Body of pancreas (tissue), 4 donors: ENCODE data around the gene PPP2R5C. TPM values are rescaled to one million over a fixed set of nuclear protein-coding genes. Genes with fewer than 3 reads are reported as not detected.
"Not testable (repeated sequence)": the region's sequence is repeated elsewhere in the genome, so short reads cannot be mapped to it uniquely, and the experiment has no call there.

Experiments used
- ATAC-seq: fragments of 150-250 bp; one replicate; pipeline ENCODE4 v1.9.1; 2016
- DNase-seq, 4 donors: peaks; one replicate each; pipeline ENCODE4 v3.0.0-alpha.2; 2019
- H3K27ac ChIP-seq, 4 donors: fragments of 200-600 bp; sonication (generic); 1 replicate in 3 of 4; 2 replicates in 1 of 4; pipeline versions ENCODE4 v1.5.1 to v1.6.1; 2016 to 2019; ENCODE audit warnings: mild to moderate bottlenecking in 1 of 4, mixed read lengths in 1 of 4, moderate library complexity in 1 of 4
- H3K27me3 ChIP-seq, 2 donors: fragments of 200-600 bp; sonication (generic); one replicate each; pipeline ENCODE4 v1.6.0; 2016; ENCODE audit warnings: mild to moderate bottlenecking in 1 of 2
- H3K36me3 ChIP-seq, 2 donors: fragments of 200-600 bp; sonication (generic); replicated peaks in 1 of 2; 2 replicates each; pipeline ENCODE4 v1.5.1; 2016; ENCODE audit warnings: low read depth in 2 of 2; ENCODE audit not compliant: insufficient read depth in 1 of 2
- H3K4me1 ChIP-seq: fragments of 200-600 bp; sonication (generic); one replicate; pipeline ENCODE4 v1.6.0; 2016
- H3K4me3 ChIP-seq, 2 donors: fragments of 200-600 bp; sonication (generic); 1 replicate in 1 of 2; 2 replicates in 1 of 2; pipeline ENCODE4 v1.5.1; 2016 to 2019
- H3K9me3 ChIP-seq, 3 donors: fragments of 200-600 bp; sonication (generic); 1 replicate in 2 of 3; 2 replicates in 1 of 3; pipeline ENCODE4 v1.5.1; 2016
- POLR2A ChIP-seq, 3 donors: fragments of 450-650 bp; IDR thresholded peaks; one replicate each; pipeline ENCODE4 v1.6.1; 2016; ENCODE audit warnings: antibody characterized with exemption in 3 of 3, mild to moderate bottlenecking in 2 of 3
- WGBS, 2 donors: methylation state at CpG; one replicate each; pipeline ENCODE4 v1.1.5; 2017; 5-methylcytosine and 5-hydroxymethylcytosine counted together
- intact Hi-C: fragments of 100-400 bp; cut with DNase I; formaldehyde crosslinking; loops from one replicate; pipeline ENCODE4 v1.15.1; 2023
- total RNA-seq, 2 donors: library from RNA; depleted of rRNA; stranded (reverse); fragments of >200 nt; gene quantifications; one replicate each; pipeline ENCODE4 v1.1.0, GENCODE V29; 2016
- TF ChIP-seq, protein P1 (sequence below), 7 experiments: fragments of 450-650 bp in 4 of 7; fragments of 200-600 bp in 3 of 7; sonication (generic) in 3 of 7; IDR thresholded peaks; one replicate each; pipeline ENCODE4 v1.5.1; 2016 to 2019; ENCODE audit warnings: antibody characterized with exemption in 7 of 7

Gene PPP2R5C
- total RNA-seq, 2 donors from 2014 or later: 59.0 to 77.6 TPM

DNA sequence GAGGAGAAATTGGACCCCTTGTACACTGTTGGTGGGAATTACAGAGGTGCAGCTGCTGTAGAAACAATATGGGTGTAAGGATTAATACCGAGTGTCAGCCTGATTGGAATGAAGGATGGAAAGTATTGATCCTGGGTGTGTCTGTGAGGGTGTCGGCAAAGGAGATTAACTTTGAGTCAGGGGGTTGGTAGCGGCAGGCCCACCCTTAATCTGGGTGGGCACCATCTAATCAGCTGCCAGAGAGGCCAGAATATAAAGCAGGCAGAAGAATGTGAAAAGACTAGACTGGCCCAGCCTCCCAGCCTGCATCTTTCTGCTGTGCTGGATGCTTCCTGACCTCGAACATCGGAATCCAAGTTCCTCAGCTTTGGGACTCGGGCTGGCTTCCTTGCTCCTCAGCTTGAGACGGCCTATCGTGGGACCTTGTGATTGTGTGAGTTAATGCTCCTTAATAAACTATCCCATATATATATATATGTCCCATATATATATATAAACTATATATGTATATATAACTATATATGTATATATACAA lies 38.4 kb upstream of the PPP2R5C start:
- no peaks in the 10 kb centered on the region for H3K27me3 ChIP-seq
- intact Hi-C loops: no loop called here
- no peaks in the 10 kb centered on the region for H3K36me3 ChIP-seq
- DNase-seq (peak in 1 of 4 donors; percentile 10), ATAC-seq (no peak)
- no peak for TF ChIP-seq POLR2A (IDR thresholded peaks at IDR 0.05)
- TF ChIP-seq, protein P1, sequence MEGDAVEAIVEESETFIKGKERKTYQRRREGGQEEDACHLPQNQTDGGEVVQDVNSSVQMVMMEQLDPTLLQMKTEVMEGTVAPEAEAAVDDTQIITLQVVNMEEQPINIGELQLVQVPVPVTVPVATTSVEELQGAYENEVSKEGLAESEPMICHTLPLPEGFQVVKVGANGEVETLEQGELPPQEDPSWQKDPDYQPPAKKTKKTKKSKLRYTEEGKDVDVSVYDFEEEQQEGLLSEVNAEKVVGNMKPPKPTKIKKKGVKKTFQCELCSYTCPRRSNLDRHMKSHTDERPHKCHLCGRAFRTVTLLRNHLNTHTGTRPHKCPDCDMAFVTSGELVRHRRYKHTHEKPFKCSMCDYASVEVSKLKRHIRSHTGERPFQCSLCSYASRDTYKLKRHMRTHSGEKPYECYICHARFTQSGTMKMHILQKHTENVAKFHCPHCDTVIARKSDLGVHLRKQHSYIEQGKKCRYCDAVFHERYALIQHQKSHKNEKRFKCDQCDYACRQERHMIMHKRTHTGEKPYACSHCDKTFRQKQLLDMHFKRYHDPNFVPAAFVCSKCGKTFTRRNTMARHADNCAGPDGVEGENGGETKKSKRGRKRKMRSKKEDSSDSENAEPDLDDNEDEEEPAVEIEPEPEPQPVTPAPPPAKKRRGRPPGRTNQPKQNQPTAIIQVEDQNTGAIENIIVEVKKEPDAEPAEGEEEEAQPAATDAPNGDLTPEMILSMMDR (IDR thresholded peaks at IDR 0.05): no peak
- 71 to 74% methylated on average over 8 of the region's 8 CpGs for WGBS, 2 donors
- no peaks in the 10 kb centered on the region for H3K4me1 ChIP-seq
- H3K4me3 ChIP-seq: no peak overlapping the region
- peak overlapping the region in 1 of 4 donors; percentile 65 for H3K27ac ChIP-seq
- no peaks in the 10 kb centered on the region for H3K9me3 ChIP-seq

DNA sequence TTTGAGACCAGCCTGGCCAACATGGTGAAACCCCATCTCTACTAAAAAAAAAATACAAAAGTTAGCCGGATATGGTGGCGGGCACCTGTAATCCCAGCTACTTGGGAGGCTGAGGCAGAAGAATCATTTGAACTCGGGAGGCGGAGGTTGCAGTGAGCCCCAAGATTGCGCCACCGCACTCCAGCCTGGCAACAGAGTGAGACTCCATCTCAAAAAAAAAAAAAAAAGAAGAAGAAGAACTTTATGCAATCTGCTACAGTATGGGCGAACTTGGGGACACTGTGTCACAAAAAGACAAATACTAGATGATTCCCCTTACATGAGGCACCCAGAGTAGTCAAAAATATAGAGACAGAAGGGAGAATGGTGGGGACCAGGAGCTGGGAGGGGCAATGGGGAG lies 35.9 kb upstream of the PPP2R5C start:
- DNase-seq, ATAC-seq, H3K4me1 ChIP-seq, H3K9me3 ChIP-seq, intact Hi-C loops, H3K27me3 ChIP-seq, H3K27ac ChIP-seq, H3K4me3 ChIP-seq, H3K36me3 ChIP-seq: not testable (repeated sequence)
- 87 to 93% methylated on average over 7 of the region's 7 CpGs for WGBS, 2 donors

DNA sequence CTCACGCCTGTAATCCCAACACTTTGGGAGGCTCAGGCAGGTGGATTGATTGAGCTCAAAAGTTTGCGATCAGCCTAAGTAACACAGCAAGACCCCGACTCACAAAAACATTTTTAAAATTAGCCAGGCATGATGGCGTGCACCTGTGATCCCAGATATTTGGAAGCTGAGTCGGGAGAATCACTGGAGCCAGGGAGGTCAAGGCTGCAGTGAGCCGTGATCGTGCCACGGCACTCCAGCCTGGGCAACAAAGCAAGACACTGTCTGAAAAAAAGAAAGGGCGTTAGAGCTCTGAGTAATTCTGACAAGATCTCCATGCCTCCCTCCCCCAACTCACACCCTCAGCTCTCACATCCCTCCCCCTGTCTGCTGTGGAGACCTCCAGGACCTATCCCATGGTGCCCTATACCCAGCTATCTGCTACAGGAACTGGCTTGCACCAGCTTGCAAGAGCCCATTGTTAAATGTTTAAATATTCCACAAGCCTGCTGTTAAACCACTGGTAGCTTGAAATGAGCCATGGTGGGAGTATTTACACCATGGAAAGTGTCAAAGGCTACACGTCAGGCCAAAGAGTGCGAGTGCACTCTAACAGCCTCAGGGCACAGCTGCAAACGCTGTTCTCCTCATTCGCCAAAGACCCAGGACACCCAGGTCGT lies 35.1 kb upstream of the PPP2R5C start:
- no peaks in the 10 kb centered on the region for H3K27me3 ChIP-seq

DNA sequence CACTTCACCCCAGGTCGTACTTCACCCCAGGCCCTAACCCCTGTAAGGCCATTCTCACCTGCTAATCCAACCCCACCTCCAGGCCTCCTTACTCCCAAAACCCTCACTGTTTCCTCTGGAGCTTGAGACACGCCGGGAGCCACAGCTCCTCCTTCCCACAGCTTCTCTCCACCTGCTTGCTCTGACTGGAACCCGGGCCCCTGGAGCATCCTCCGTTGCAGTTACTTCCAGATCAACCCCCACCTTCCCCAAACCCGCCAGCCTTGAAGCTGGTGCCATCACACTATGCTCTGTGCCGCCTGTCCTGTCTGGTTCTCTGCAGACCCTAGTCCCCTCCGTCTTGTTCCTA lies 34.6 kb upstream of the PPP2R5C start:
- no peak overlapping the region for H3K27ac ChIP-seq
- DNase-seq: peak in 1 of 4 donors; percentile 1
- no peak for TF ChIP-seq POLR2A (IDR thresholded peaks at IDR 0.05)
- TF ChIP-seq, protein P1 (IDR thresholded peaks at IDR 0.05): no peak

More for the DNA sequence above, 35.1 kb upstream of the PPP2R5C start:
- intact Hi-C loops: no loop called here
- peaks cover 11% of the 10 kb centered on the region for H3K4me1 ChIP-seq
- 78 to 84% methylated on average over 14 of the region's 14 CpGs for WGBS, 2 donors
- DNase-seq (peak in 1 of 4 donors; percentile 0), ATAC-seq (no peak)
- no peaks in the 10 kb centered on the region for H3K36me3 ChIP-seq
- no peak overlapping the region for H3K27ac ChIP-seq
- H3K9me3 ChIP-seq: no peaks in the 10 kb centered on the region
- TF ChIP-seq, protein P1 (IDR thresholded peaks at IDR 0.05): no peak
- no peak for TF ChIP-seq POLR2A (IDR thresholded peaks at IDR 0.05)
- H3K4me3 ChIP-seq: no peak overlapping the region

DNA sequence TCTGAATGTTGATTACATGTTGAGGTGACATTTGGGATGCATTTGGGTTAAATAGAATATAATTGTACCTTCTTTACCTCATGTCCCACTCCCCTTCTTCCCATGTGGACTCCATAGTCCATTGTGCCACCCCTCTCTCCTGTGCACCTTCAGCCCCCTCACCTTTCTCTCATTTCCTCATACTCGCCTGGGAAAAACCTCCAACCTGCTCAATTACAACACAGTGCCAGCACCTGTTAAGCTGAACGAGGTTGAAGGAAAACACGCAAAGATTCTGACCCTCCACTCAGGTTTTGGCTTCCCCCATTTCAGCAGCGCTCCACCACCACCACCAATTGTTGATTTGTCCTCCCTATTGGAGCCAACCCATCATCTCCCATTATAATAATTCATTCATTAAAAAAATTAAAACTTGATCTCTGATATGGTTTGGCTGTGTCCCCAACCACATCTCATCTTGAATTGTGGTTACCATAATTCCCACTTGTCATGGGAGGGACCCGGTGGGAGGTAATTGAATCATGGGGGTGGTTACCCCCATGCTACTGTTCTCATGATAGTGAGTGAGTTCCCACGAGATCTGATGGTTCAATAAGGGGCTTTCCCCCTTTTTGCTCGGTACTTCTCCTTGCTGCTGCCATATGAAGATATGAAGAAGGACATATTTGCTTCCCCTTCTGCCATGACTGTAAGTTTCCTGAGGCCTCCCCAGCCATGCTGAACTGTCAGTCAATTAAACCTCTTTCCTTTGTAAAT lies 33.7 kb upstream of the PPP2R5C start:
- ATAC-seq: no peak
- no peak overlapping the region for H3K4me3 ChIP-seq
- H3K27me3 ChIP-seq: no peaks in the 10 kb centered on the region
- H3K4me1 ChIP-seq: peaks cover 19% of the 10 kb centered on the region
- no peaks in the 10 kb centered on the region for H3K9me3 ChIP-seq
- H3K36me3 ChIP-seq: no peaks in the 10 kb centered on the region
- DNase-seq: no peak
- H3K27ac ChIP-seq: no peak overlapping the region
- 52 to 64% methylated on average over 7 of the region's 7 CpGs for WGBS, 2 donors
- intact Hi-C loops: no loop called here
- TF ChIP-seq POLR2A (IDR thresholded peaks at IDR 0.05): no peak
- TF ChIP-seq, protein P1 (IDR thresholded peaks at IDR 0.05): no peak

More for the DNA sequence above, 34.6 kb upstream of the PPP2R5C start:
- intact Hi-C loops: no loop called here
- ATAC-seq: no peak
- H3K36me3 ChIP-seq: no peaks in the 10 kb centered on the region
- H3K4me1 ChIP-seq: peaks cover 16% of the 10 kb centered on the region
- no peaks in the 10 kb centered on the region for H3K9me3 ChIP-seq
- H3K4me3 ChIP-seq: no peak overlapping the region
- WGBS, 2 donors: 75 to 83% methylated on average over 8 of the region's 8 CpGs
- H3K27me3 ChIP-seq: no peaks in the 10 kb centered on the region
